GM23248 (cell line): ENCODE measurements around the gene FAM174B. TPM values are rescaled to one million over a fixed set of nuclear protein-coding genes. Genes with fewer than 3 reads are reported as not detected.

Experiments
- DNase-seq: peaks from one replicate; pipeline ENCODE4 v3.0.0-alpha.2; 2015
- H2AFZ ChIP-seq: fragments of 200-600 bp; sonication (generic); 2 replicates; pipeline ENCODE4 v1.6.1; 2016; ENCODE audit warnings: antibody characterized with exemption
- H3F3A ChIP-seq: fragments of 200-600 bp; sonication (generic); 2 replicates; pipeline ENCODE4 v1.6.1; 2016; ENCODE audit warnings: mild to moderate bottlenecking, antibody characterized with exemption, mixed run types; ENCODE audit not compliant: insufficient read depth
- H3K27ac ChIP-seq: fragments of 200-600 bp; sonication (generic); 2 replicates; pipeline ENCODE4 v1.5.1; 2016; ENCODE audit warnings: mild to moderate bottlenecking
- H3K27me3 ChIP-seq: fragments of 200-600 bp; sonication (generic); replicated peaks from 2 replicates; pipeline ENCODE4 v1.6.1; 2016; ENCODE audit warnings: mild to moderate bottlenecking; ENCODE audit not compliant: insufficient read depth
- H3K36me3 ChIP-seq: fragments of 200-600 bp; sonication (generic); 2 replicates; pipeline ENCODE4 v1.6.1; 2016; ENCODE audit warnings: low read depth, mild to moderate bottlenecking
- H3K4me1 ChIP-seq: fragments of 200-600 bp; sonication (generic); 2 replicates; pipeline ENCODE4 v1.6.1; 2016; ENCODE audit warnings: mild to moderate bottlenecking; ENCODE audit not compliant: insufficient read depth
- H3K4me2 ChIP-seq: fragments of 200-600 bp; sonication (generic); one replicate; pipeline ENCODE4 v1.6.1; 2016; ENCODE audit warnings: mild to moderate bottlenecking; ENCODE audit not compliant: unreplicated experiment
- H3K4me3 ChIP-seq: fragments of 200-600 bp; sonication (generic); 2 replicates; pipeline ENCODE4 v1.5.1; 2016; ENCODE audit warnings: mild to moderate bottlenecking
- H3K79me2 ChIP-seq: fragments of 200-600 bp; sonication (generic); 2 replicates; pipeline ENCODE4 v1.6.1; 2016; ENCODE audit warnings: mild to moderate bottlenecking; ENCODE audit not compliant: insufficient read depth
- H3K9ac ChIP-seq: fragments of 200-600 bp; sonication (generic); 2 replicates; pipeline ENCODE4 v1.6.1; 2016; ENCODE audit warnings: mild to moderate bottlenecking
- H3K9me2 ChIP-seq: fragments of 200-600 bp; sonication (generic); 2 replicates; pipeline ENCODE4 v1.6.1; 2016; ENCODE audit warnings: mixed run types, mild to moderate bottlenecking, moderate library complexity; ENCODE audit not compliant: insufficient read depth
- H3K9me3 ChIP-seq: fragments of 200-600 bp; sonication (generic); one replicate; pipeline ENCODE4 v1.6.1; 2017; ENCODE audit warnings: low read depth
- H4K20me1 ChIP-seq: fragments of 200-600 bp; sonication (generic); 2 replicates; pipeline ENCODE4 v1.6.0; 2016; ENCODE audit not compliant: insufficient read depth
- EZH2 ChIP-seq: fragments of 200-600 bp; sonication (generic); IDR thresholded peaks from 2 replicates; pipeline ENCODE4 v1.6.1; 2018; ENCODE audit warnings: antibody characterized with exemption, mild to moderate bottlenecking; ENCODE audit not compliant: insufficient read depth, poor library complexity, severe bottlenecking
- EZH2phosphoT487 ChIP-seq: fragments of 200-600 bp; sonication (generic); IDR thresholded peaks from 2 replicates; pipeline ENCODE4 v1.6.1; 2018; ENCODE audit warnings: antibody characterized with exemption, moderate library complexity, mild to moderate bottlenecking, low read depth; ENCODE audit not compliant: insufficient read depth
- WGBS, 2 experiments: methylation state at CpG; one replicate each; pipeline ENCODE4 v1.1.6; 2015 to 2017; ENCODE audit warnings: low lambda C conversion rate in 2 of 2, low coverage in 1 of 2; ENCODE audit errors: missing lambda C conversion rate in 2 of 2; 5-methylcytosine and 5-hydroxymethylcytosine counted together
- in situ Hi-C: fragments of 300-500 bp; cut with MboI; formaldehyde crosslinking; loops from 2 replicates; pipeline ENCODE4 v1.15.0; 2020
- polyA plus RNA-seq: library from polyadenylated mRNA; unstranded; fragments of >200 nt; fragmentation: Nextera tagmentation; extraction: Ambion mirVana; gene quantifications from 2 replicates; pipeline ENCODE4 v1.2.1, GENCODE V29; 2016
- total RNA-seq: library from RNA; depleted of rRNA; stranded (reverse); fragments of >200 nt; shearing (Covaris generic); gene quantifications from 2 replicates; pipeline ENCODE4 v1.2.3, GENCODE V29; 2014

Gene FAM174B
- total and polyA plus RNA-seq, 2 experiments from 2014 or later = 1.8 to 4.4 TPM

- Histone ChIP-seq H3F3A (no peaks in the 10 kb centered on the region), H3K4me1 (no peaks in the 10 kb centered on the region), H4K20me1 (no peaks in the 10 kb centered on the region), H3K27ac (no peak overlapping the region), H3K9ac (no peak overlapping the region), H2AFZ (no peak overlapping the region), H3K79me2 (no peaks in the 10 kb centered on the region), H3K9me3 (no peaks in the 10 kb centered on the region), H3K4me2 (no peak overlapping the region), H3K9me2 (no peaks in the 10 kb centered on the region), H3K4me3 (no peak overlapping the region), H3K27me3 (no peaks in the 10 kb centered on the region), H3K36me3 (no peaks in the 10 kb centered on the region)
- no peak for TF ChIP-seq EZH2
- TF ChIP-seq EZH2phosphoT487 = no peak
- 78 to 84% methylated on average over 12 of the region's 12 CpGs for WGBS, 2 experiments
- DNase-seq = no peak
- in situ Hi-C loops = no loop called here
Measured at GRCh38 chr15:92636401-92636907, 19.1 kb downstream of the FAM174B start.

DNA sequence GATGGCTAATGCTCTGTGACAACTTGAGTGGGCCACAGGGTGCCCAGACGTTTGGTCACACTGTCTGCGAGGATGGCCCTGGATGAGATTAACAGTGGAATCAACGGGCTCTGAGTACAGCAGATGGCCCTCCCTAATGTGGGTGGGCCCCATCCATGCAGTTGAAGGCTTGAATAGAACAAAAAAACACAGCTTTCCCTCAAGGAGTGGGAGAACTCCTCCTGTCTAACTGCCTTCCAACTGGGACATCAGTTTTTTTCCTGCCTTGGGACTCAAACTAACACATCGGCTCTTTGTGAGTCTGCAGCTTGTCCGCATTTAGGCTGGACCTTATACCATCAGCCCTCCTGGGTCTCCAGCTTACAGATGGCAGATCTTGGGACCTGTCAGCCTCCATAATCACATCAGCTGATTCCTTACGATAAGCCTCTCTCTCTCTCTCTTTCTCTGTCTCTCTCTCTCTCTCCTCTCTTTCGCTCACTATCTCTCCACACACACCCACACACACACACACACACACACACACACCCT lies 20.8 kb downstream of the FAM174B start:
- H3K9ac ChIP-seq = no peak overlapping the region
- in situ Hi-C loops = no loop called here
- H3K79me2 ChIP-seq = no peaks in the 10 kb centered on the region
- no peak for DNase-seq
- H3K9me3 ChIP-seq = no peaks in the 10 kb centered on the region
- 55 to 61% methylated on average over 7 of the region's 7 CpGs for WGBS, 2 experiments
- no peaks in the 10 kb centered on the region for H3K36me3 ChIP-seq
- TF ChIP-seq EZH2phosphoT487 = no peak
- no peak for TF ChIP-seq EZH2
- no peak overlapping the region for H3K27ac ChIP-seq
- no peak overlapping the region for H3K4me3 ChIP-seq
- H3K9me2 ChIP-seq = no peaks in the 10 kb centered on the region
- no peaks in the 10 kb centered on the region for H3K4me1 ChIP-seq
- H4K20me1 ChIP-seq = no peaks in the 10 kb centered on the region
- no peaks in the 10 kb centered on the region for H3F3A ChIP-seq
- no peak overlapping the region for H3K4me2 ChIP-seq
- no peaks in the 10 kb centered on the region for H3K27me3 ChIP-seq
- no peak overlapping the region for H2AFZ ChIP-seq

- TF ChIP-seq EZH2 (no peak), EZH2phosphoT487 (no peak)
- in situ Hi-C loops = no loop called here
- Histone ChIP-seq H3K36me3 (no peaks in the 10 kb centered on the region), H3K79me2 (no peaks in the 10 kb centered on the region), H3K4me2 (no peak overlapping the region), H3K4me1 (no peaks in the 10 kb centered on the region), H3K9me3 (no peaks in the 10 kb centered on the region), H3K4me3 (no peak overlapping the region), H3K9me2 (no peaks in the 10 kb centered on the region), H3K9ac (no peak overlapping the region), H4K20me1 (no peaks in the 10 kb centered on the region), H2AFZ (no peak overlapping the region), H3K27me3 (no peaks in the 10 kb centered on the region), H3F3A (no peaks in the 10 kb centered on the region), H3K27ac (no peak overlapping the region)
- WGBS, 2 experiments = 34 to 38% methylated on average over 4 of the region's 4 CpGs
- no peak for DNase-seq
Measured at GRCh38 chr15:92634060-92634459, 21.5 kb downstream of the FAM174B start.

DNA sequence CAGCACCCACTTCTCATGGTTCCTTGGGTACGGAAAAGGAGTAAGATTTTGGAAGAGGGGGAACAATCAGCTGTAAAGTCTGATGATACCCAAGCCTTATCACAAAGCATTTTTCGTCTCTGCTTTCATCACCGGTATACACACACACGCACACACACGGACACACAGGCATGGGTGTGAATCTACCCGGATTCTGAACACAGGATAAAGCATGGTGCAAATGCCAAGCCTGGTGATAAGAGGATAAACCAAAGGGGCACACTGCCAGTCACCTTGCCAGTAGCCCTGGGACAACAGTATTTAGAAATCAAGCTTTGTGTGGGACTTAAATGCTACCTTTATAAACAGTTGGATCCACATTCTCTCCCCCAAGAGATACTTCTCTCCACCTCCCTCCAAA lies 22.2 kb downstream of the FAM174B start:
- TF ChIP-seq EZH2phosphoT487 = no peak
- no peak for TF ChIP-seq EZH2
- H3K9me2 ChIP-seq = no peaks in the 10 kb centered on the region
- H3K27ac ChIP-seq = no peak overlapping the region
- WGBS, 2 experiments = 79 to 84% methylated on average over 6 of the region's 6 CpGs
- H3K9me3 ChIP-seq = no peaks in the 10 kb centered on the region
- no peaks in the 10 kb centered on the region for H3F3A ChIP-seq
- no peak overlapping the region for H3K9ac ChIP-seq
- H3K4me2 ChIP-seq = no peak overlapping the region
- H2AFZ ChIP-seq = no peak overlapping the region
- H3K27me3 ChIP-seq = no peaks in the 10 kb centered on the region
- no peaks in the 10 kb centered on the region for H3K79me2 ChIP-seq
- in situ Hi-C loops = no loop called here
- no peak for DNase-seq
- H3K36me3 ChIP-seq = no peaks in the 10 kb centered on the region
- H3K4me3 ChIP-seq = no peak overlapping the region
- H3K4me1 ChIP-seq = no peaks in the 10 kb centered on the region
- H4K20me1 ChIP-seq = no peaks in the 10 kb centered on the region
